GM12878 (cell line): ENCODE results near the gene CACNA1D. TPM values are rescaled to one million over a fixed set of nuclear protein-coding genes. Genes with fewer than 3 reads are reported as not detected.

ENCODE experiments used
- ATAC-seq: fragments of 200-7000 bp; cut with Tn5 transposase; 3 replicates; pipeline ENCODE4 v1.9.1; 2020; ENCODE audit warnings: mild to moderate bottlenecking, moderate library complexity
- BruUV-seq: library from RNA; stranded (reverse); fragments of 400-500 nt; replicated peaks from 2 replicates; lab custom pipeline; 2021; lab: Mats Ljungman, UMichigan
- CTCF ChIA-PET: fragments of 300-600 bp; sonication (Branson Sonifier 250); formaldehyde crosslinking; extraction: SDS; loops from one replicate; lab custom pipeline; 2021; ENCODE audit warnings: inconsistent platforms; lab: Yijun Ruan, JAX
- POLR2A ChIA-PET: fragments of 350-600 bp; formaldehyde crosslinking; extraction: SDS; loops from one replicate; lab custom pipeline; 2021; ENCODE audit warnings: inconsistent platforms; lab: Charles Lee
- RAD21 ChIA-PET: fragments of 300-600 bp; sonication (Branson Sonifier 250); formaldehyde crosslinking; loops from one replicate; lab custom pipeline; 2023; ENCODE audit warnings: antibody characterized with exemption; ENCODE audit not compliant: unreplicated experiment; lab: Charles Lee
- SMC1A ChIA-PET: fragments of 300-600 bp; sonication (Branson Sonifier 250); formaldehyde crosslinking; loops from one replicate; lab custom pipeline; 2023; ENCODE audit not compliant: unreplicated experiment, uncharacterized antibody; lab: Charles Lee
- DNase-seq: peaks from one replicate; pipeline ENCODE4 v3.0.0-alpha.2; 2011; ENCODE audit warnings: low read depth, low spot score
- FAIRE-seq: peaks from 3 replicates; lab custom pipeline; 2011; peaks lifted over from hg19 to GRCh38; lab: Jason Lieb, UNC
- H2AFZ ChIP-seq: 2 replicates; pipeline ENCODE4 v1.6.0; 2011; ENCODE audit warnings: low read depth, low read length, control low read depth; ENCODE audit not compliant: control insufficient read depth
- H3K27ac ChIP-seq: 2 replicates; pipeline ENCODE4 v1.5.1; 2011; ENCODE audit warnings: control low read depth; ENCODE audit not compliant: control insufficient read depth, insufficient read depth
- H3K27me3 ChIP-seq, 2 experiments: replicated peaks in 1 of 2; 2 replicates each; pipeline versions ENCODE4 v1.6.0 to v1.6.1; 2011; ENCODE audit warnings: low read length in 1 of 2; ENCODE audit not compliant: control insufficient read depth in 2 of 2, insufficient read depth in 2 of 2
- H3K36me3 ChIP-seq, 2 experiments: 2 replicates each; pipeline ENCODE4 v1.5.1; 2011; ENCODE audit warnings: low read length in 1 of 2; ENCODE audit not compliant: control insufficient read depth in 2 of 2, insufficient read depth in 2 of 2
- H3K4me1 ChIP-seq: 2 replicates; pipeline ENCODE4 v1.6.1; 2011; ENCODE audit warnings: mild to moderate bottlenecking, low read length, moderate library complexity, mixed read lengths; ENCODE audit not compliant: control insufficient read depth, insufficient read depth
- H3K4me2 ChIP-seq: 2 replicates; pipeline ENCODE4 v1.6.0; 2011; ENCODE audit warnings: control low read depth; ENCODE audit not compliant: control insufficient read depth, insufficient read depth
- H3K4me3 ChIP-seq: fragments of 200-600 bp; sonication (generic); 2 replicates; pipeline ENCODE4 v1.5.1; 2016
- H3K79me2 ChIP-seq: 2 replicates; pipeline ENCODE4 v1.6.0; 2011; ENCODE audit warnings: low read length; ENCODE audit not compliant: control insufficient read depth, insufficient read depth
- H3K9ac ChIP-seq: 2 replicates; pipeline ENCODE4 v1.8.0; 2011; ENCODE audit warnings: low read length, control low read depth, mixed read lengths; ENCODE audit not compliant: control insufficient read depth, insufficient read depth
- H3K9me3 ChIP-seq: replicated peaks from 3 replicates; pipeline ENCODE4 v1.5.1; 2011; ENCODE audit warnings: mild to moderate bottlenecking, low read length; ENCODE audit not compliant: control insufficient read depth, insufficient read depth
- H4K20me1 ChIP-seq: 2 replicates; pipeline ENCODE4 v1.6.0; 2011; ENCODE audit not compliant: control insufficient read depth, insufficient read depth
- ATF3 ChIP-seq: IDR thresholded peaks from 2 replicates; pipeline ENCODE4 v1.6.1; 2011; ENCODE audit warnings: low read depth, mild to moderate bottlenecking, low read length, moderate library complexity, borderline replicate concordance; ENCODE audit errors: extremely low read depth
- BCL11A ChIP-seq: IDR thresholded peaks from 2 replicates; pipeline ENCODE4 v1.6.1; 2011; ENCODE audit warnings: low read depth, low read length
- BCLAF1 ChIP-seq: fragments of 450-650 bp; IDR thresholded peaks from 2 replicates; pipeline ENCODE4 v1.6.1; 2017; ENCODE audit warnings: antibody characterized with exemption, mild to moderate bottlenecking, moderate library complexity
- CBX5 ChIP-seq: sonication (generic); IDR thresholded peaks from 2 replicates; pipeline ENCODE4 v1.6.1; 2016; ENCODE audit warnings: low read depth, moderate library complexity, mild to moderate bottlenecking, inconsistent platforms
- ETV6 ChIP-seq, 2 experiments: fragments of 450-650 bp in 1 of 2; IDR thresholded peaks in 1 of 2; conservative IDR thresholded peaks in 1 of 2; 2 replicates each; pipeline ENCODE4 v1.6.1; 2014; ENCODE audit warnings: antibody characterized with exemption in 1 of 2, borderline replicate concordance in 1 of 2, low read depth in 1 of 2, mild to moderate bottlenecking in 1 of 2, moderate library complexity in 1 of 2
- HSF1 ChIP-seq: fragments of 150-350 bp; IDR thresholded peaks from 2 replicates; pipeline ENCODE4 v1.6.1; 2014; ENCODE audit warnings: mild to moderate bottlenecking, low read depth, low read length
- MTA2 ChIP-seq: fragments of 450-650 bp; IDR thresholded peaks from 2 replicates; pipeline ENCODE4 v1.6.1; 2016; ENCODE audit warnings: low read depth, mild to moderate bottlenecking, moderate library complexity
- NFXL1 ChIP-seq: fragments of 450-650 bp; IDR thresholded peaks from 2 replicates; pipeline ENCODE4 v1.6.1; 2017; ENCODE audit warnings: antibody characterized with exemption, mild to moderate bottlenecking, borderline replicate concordance
- PAX8 ChIP-seq: fragments of 450-650 bp; IDR thresholded peaks from 2 replicates; pipeline ENCODE4 v1.6.1; 2017; ENCODE audit warnings: mild to moderate bottlenecking, moderate library complexity
- PRDM15 ChIP-seq: fragments of 450-650 bp; formaldehyde crosslinking; IDR thresholded peaks from 2 replicates; pipeline ENCODE4 v1.4.0; 2020; ENCODE audit warnings: mild to moderate bottlenecking, moderate library complexity
- RAD21 ChIP-seq: IDR thresholded peaks from 2 replicates; pipeline ENCODE4 v1.6.1; 2011; ENCODE audit warnings: mild to moderate bottlenecking, low read depth, low read length, moderate library complexity; ENCODE audit not compliant: insufficient read depth
- SIN3A ChIP-seq: IDR thresholded peaks from 2 replicates; pipeline ENCODE4 v1.6.1; 2012; ENCODE audit warnings: low read depth, low read length, improper control_type of control experiment
- SREBF2 ChIP-seq: IDR thresholded peaks from 2 replicates; pipeline ENCODE4 v1.6.1; 2012; ENCODE audit warnings: mild to moderate bottlenecking, low read length
- YY1 ChIP-seq: IDR thresholded peaks from 2 replicates; pipeline ENCODE4 v1.6.1; 2011; ENCODE audit warnings: low read depth, mild to moderate bottlenecking, low read length
- ZNF207 ChIP-seq: fragments of 450-650 bp; IDR thresholded peaks from 2 replicates; pipeline ENCODE4 v1.6.1; 2014; ENCODE audit warnings: antibody characterized with exemption, mild to moderate bottlenecking, borderline replicate concordance
- WGBS: methylation state at CpG from one replicate; pipeline ENCODE4 v1.1.6; 2016; ENCODE audit warnings: low lambda C conversion rate; ENCODE audit not compliant: insufficient replicate concordance, insufficient coverage; ENCODE audit errors: missing lambda C conversion rate; 5-methylcytosine and 5-hydroxymethylcytosine counted together
- in situ Hi-C: fragments of 300-500 bp; cut with MboI; formaldehyde crosslinking; loops from 9 replicates; pipeline ENCODE4 v1.14.3; 2018; ENCODE audit warnings: mixed read lengths
- intact Hi-C: fragments of 100-400 bp; cut with micrococcal nuclease; formaldehyde crosslinking; loops from one replicate; pipeline ENCODE4 v1.14.2; 2022; ENCODE audit not compliant: unreplicated experiment
- polyA plus RNA-seq, 11 experiments: library from polyadenylated mRNA; depleted of rRNA in 4 of 11; unstranded in 6 of 11; stranded (reverse) in 5 of 11; fragments of >200 nt; fragmentation: Nextera tagmentation in 4 of 11; fragmentation: Illumina TruSeq in 1 of 11; extraction: Ambion mirVana in 4 of 11; extraction: Trizol in 1 of 11; gene quantifications; 1 replicate in 1 of 11; 2 replicates in 10 of 11; pipeline versions ENCODE4 v1.2.1 to v1.2.3, GENCODE V29; 2011 to 2016; ENCODE audit warnings: inconsistent platforms in 2 of 11, missing spikeins in 2 of 11, low read depth in 1 of 11
- total RNA-seq, 4 experiments: library from RNA; depleted of rRNA in 3 of 4; stranded (reverse); fragments of >200 nt in 3 of 4; fragmentation: Illumina TruSeq in 1 of 4; extraction: Trizol in 1 of 4; gene quantifications; 2 replicates each; pipeline versions ENCODE4 v1.2.1 to v1.2.3, GENCODE V29; 2013 to 2021

Gene CACNA1D
- total and polyA plus RNA-seq, 10 of the 15 experiments (the other 5 are each of a cell fraction or from before 2014, with no cell fraction given): 0.21 to 24.4 (median 1.6) TPM

DNA sequence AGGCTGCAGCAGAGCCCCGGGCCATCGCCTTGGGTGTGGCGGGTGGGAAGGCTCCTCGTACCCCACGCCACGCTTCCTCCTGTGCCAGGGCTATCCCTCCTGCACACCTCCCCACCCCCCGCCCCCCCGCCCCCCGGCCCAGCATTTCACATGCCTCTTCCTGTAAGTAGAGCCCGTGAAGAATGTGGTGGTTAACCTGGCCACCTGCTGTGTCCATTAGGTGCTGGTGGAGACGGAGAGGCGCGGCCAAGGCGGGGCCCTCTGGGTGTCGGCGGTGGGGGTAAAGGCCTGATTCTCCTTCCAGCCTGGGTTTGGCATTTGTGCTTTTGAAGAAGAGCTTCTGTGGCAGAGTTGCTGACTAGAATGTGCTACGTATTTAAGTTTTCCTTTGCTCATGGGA, 224.1 kb downstream of the CACNA1D start:
- ATAC-seq: no peak
- ChIA-PET POLR2A (no interaction called here), RAD21 (no interaction called here), CTCF (no interaction called here), SMC1A (no interaction called here)
- H3K4me1 ChIP-seq: no peaks in the 10 kb centered on the region
- DNase-seq: no peak
- H3K4me3 ChIP-seq: no peak overlapping the region
- H3K9me3 ChIP-seq: no peaks in the 10 kb centered on the region
- H3K79me2 ChIP-seq: no peaks in the 10 kb centered on the region
- TF ChIP-seq MTA2 (no peak), BCL11A (no peak), PRDM15 (CRISPR knock-in tag) (no peak), BCLAF1 (no peak), ATF3 (no peak), PAX8 (no peak), ETV6 (conservative IDR thresholded peaks at IDR 0.05 in 1 of 2, IDR thresholded peaks at IDR 0.05 in 1 of 2; ENCODE audit: borderline replicate concordance in 1 of 2, low read depth in 1 of 2) (no peak), YY1 (no peak), SIN3A (no peak), NFXL1 (no peak), HSF1 (no peak), CBX5 (no peak), RAD21 (no peak), SREBF2 (no peak), ZNF207 (no peak)
- H3K27ac ChIP-seq: no peak overlapping the region
- no peak for FAIRE-seq
- no peaks in the 10 kb centered on the region for H4K20me1 ChIP-seq
- BruUV-seq: no TSS peak
- H3K4me2 ChIP-seq: no peak overlapping the region
- H3K36me3 ChIP-seq: no peaks in the 10 kb centered on the region
- intact Hi-C loops: no loop called here
- WGBS: 76% methylated on average over 14 of the region's 17 CpGs
- in situ Hi-C loops: no loop called here
- H3K9ac ChIP-seq: no peak overlapping the region
- no peaks in the 10 kb centered on the region for H3K27me3 ChIP-seq
- H2AFZ ChIP-seq: no peak overlapping the region
